ENCODE data around the gene HOXC5.

The HOXC5 gene

GRCh38 chr12:54032627-54033100 is at the start of gene HOXC5:
TSS of gene HOXC5 (plus strand) at chr12:54033050. CDS start at chr12:54033123, 73 bp downstream.
- peak; percentile 71 for DNase-seq

DNA sequence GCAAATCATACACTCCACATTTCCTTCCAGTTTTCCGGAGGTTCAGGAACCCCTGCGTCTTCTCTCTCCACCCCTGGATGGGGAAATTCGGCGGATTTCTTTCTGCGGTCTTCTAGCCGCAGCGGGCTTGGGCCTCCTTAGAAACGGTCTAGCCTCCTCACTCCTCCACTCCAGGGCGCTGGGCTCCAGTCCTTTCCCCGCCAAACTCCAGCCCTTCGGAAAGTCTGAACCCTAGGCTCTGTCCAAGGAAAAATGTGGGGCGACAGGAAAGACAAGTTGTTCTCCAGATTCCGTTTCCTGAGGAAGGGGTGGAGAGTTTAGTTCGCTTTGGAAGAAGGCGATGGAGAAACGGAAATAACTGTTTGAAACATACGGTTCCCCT is 49.3 kb upstream of the HOXC5 start:
- no peak for DNase-seq

- DNase-seq, result no peak
Measured at GRCh38 chr12:53983950-53984572, 48.8 kb upstream of the HOXC5 start.

GRCh38 chr12:53984901-53985691 is 47.8 kb upstream of the HOXC5 start, which contains the start of gene HOXC10:
TSS of gene HOXC10 (plus strand) at chr12:53985146. CDS start at chr12:53985260, 114 bp downstream.
- peak; percentile 83 for DNase-seq

GRCh38 chr12:53985692-53985993 is 47.2 kb upstream of the HOXC5 start:
- DNase-seq, result no peak

GRCh38 chr12:53985994-53986685 is 46.7 kb upstream of the HOXC5 start:
- DNase-seq, result no peak

- no peak for DNase-seq
Measured at GRCh38 chr12:53986686-53987483, 46.0 kb upstream of the HOXC5 start.

DNA sequence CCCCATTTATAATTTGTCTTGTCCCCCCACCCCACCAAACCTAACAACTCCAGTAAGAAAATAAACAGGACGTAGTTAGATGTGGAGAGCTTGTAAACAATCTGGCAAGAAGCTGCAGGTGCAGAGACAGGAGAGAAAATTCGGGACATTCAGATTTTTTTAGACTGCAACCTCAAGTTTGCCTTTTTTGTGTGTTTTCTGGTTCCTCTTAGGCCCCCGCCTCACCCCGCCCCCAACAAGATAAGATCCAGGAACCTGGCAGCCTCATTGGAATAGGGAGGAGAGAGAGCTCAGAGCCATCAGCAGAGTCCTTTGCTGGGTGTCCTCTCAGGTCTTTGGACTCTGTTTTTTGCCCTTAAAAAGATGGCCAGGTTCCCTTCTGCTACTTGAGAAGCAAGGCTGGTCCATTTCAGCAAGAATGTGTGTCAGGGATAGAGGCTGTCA is 45.0 kb upstream of the HOXC5 start:
- DNase-seq, result no peak

DNA sequence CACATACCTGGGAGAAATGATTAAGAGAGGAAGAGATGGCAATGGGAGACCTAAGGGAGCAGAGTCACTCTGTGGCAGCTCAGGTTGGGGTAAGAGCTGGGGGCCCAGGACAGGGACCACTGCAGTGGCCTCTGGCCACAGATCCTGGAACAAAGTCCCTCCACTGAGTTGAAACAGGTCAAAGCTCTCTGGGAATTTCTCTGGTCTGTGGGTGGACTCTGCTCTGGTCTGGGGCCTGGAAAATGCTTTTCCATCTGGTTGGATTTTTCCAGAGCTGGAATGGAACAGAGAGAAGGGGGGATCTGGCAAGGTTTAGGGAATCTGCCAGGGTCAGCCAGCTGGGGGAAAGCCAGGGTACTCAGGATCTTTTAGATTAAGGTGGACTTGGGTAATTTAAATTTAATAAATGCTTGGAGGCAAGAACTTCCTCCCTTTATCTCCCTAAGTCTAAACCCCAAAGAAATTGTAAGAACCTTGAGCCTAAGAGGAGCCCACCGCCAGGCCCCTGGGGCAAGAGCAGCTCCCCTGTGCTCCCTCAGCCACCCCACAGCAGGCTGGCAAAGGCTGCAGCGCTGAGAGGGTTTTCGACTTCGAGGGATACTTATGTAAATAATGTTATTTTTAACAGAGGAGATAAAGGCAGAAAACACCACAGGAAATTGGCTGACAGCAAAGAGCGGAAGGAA is 44.2 kb upstream of the HOXC5 start:
- no peak for DNase-seq

GRCh38 chr12:53989227-53990113 is 43.4 kb upstream of the HOXC5 start:
- peak; percentile 30 for DNase-seq

DNA sequence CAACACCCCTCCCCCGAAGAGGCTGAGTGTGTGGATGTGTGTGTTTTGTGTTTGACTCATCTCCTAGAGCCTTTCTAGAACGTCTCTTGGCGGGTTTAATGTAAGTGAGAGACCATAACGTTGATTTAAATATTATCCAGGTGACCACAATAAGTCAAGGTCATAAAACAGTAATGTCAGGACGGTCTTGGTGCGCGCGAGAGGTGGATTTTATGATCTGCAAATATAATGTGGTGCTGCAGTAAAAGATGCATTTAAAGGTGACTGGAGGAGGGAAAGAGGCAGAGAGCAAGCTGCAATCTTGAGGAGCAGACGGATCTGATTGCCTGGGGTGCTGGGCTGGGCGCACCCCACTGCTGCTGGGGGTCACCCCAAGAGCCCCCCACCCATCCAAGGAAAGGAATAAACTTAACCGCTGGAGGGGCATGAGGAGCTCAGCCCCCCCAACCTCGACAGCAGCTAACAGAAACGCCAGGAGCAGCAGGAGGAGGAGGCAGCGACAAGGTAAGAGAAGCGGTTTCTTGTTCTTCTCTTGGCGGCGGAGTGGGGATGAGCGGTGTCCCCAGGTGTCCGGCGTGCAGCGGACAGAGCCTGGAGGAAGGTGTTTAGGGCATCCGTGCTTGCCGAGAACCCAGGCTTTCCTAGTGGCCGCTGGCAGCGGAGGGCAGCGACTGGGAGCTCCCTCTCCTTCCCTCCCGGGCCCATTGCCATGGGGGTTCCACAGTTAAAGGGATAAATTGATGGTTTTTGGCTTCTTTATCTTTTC is 42.4 kb upstream of the HOXC5 start:
- no peak for DNase-seq

GRCh38 chr12:53991077-53991460 is 41.8 kb upstream of the HOXC5 start:
- DNase-seq, result no peak

DNA sequence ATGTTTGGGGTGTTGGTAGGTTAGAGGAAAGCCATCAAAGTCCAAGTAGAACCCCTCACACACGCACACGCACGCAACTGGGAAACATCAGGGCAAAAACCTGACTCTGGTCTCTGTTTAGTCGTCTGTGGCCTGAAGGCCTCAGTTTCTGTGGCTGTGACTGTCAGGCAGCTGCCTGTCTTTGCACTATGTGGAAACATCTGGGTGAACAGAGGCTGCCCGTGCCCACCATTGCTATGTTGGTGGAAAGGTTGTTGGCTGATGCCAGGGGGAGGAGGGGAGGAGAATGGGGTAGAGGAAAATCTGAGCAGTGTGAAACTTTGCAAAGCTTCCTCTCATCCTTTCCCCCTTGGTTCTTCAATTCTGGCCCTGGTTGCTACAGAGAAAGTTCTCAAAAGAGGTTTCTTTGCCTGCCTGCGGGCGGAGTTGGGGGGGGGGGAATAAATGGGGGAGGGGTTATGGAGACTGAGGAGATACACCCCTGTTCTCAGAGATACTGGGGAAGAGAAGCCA is 40.4 kb upstream of the HOXC5 start:
- no peak for DNase-seq

DNA sequence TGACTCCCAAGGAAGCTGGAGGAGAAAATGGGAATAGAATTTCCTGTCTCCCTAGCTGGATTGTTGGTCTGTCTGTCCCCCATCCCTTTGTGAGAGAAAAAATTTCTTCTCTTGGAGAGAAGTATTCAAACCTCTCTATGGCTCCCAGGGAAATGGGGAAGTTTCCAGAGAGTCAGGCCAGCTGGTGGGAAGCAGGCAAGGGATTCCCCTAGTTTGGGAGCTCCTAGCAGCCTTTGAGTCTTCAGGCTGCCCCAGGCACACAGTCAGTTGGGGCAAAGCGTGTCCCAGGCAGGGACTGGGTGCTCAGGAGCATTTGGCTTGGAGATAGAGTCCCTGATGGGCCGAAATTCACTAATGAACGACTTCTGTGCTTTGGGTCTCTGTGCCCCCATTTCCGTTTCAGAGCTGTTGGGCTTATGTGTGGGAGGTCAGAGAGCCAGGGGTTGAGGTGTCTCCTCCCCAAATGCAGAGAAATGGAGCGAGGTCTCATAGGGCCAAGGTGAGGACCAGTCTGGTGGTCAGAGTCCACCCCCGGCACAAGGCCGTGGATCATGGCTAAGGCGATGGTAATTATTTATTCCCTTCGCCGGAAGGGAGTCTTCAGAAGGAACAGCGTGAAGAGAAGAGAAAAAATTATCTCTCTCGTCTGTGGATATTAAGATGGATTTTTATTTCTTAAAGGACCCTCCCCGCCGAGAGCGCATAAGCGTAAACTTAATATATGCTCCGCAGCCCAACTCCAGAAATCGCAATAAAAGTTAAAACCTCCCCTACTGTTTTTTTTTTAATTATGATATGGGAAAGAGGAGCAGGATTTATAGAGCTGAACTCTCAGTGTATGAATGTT is 39.5 kb upstream of the HOXC5 start:
- DNase-seq, result no peak

DNA sequence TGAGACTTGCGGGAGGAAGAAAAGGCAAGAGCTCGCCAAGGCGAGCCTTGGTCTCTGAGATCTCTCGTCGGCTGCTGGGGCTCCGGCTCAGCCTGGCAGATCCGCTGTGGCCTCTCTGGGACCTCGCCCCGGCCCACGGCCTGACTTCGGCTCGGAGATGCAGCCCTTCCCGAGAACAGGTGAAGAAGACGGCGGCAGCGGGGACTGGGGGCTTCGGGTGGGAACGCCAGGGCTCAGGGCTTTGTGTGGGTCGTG is 38.9 kb upstream of the HOXC5 start:
- no peak for DNase-seq

GRCh38 chr12:53994264-53995001 is 38.4 kb upstream of the HOXC5 start:
- no peak for DNase-seq

- peak; percentile 49 for DNase-seq
Measured at GRCh38 chr12:53995002-53995377, 37.9 kb upstream of the HOXC5 start.

- DNase-seq, result peak; percentile 34
Measured at GRCh38 chr12:53995378-53996239, 37.2 kb upstream of the HOXC5 start.
